HepG2 (cell line): ENCODE data around the gene CAMSAP1.

Source experiments
- CHD2 ChIP-seq: IDR thresholded peaks from 2 replicates; pipeline ENCODE4 v1.6.1; 2011; ENCODE audit warnings: low read depth, low read length, improper control_type of control experiment
- MLLT10 ChIP-seq: sonication (generic); formaldehyde crosslinking; IDR thresholded peaks from 2 replicates; pipeline ENCODE4 v1.4.0; 2020; ENCODE audit warnings: missing genetic modification reagents
- PHF21A ChIP-seq: sonication (generic); formaldehyde crosslinking; IDR thresholded peaks from 2 replicates; pipeline ENCODE4 v1.5.0; 2020; ENCODE audit warnings: mild to moderate bottlenecking, missing genetic modification reagents
- RXRA ChIP-seq: sonication (generic); formaldehyde crosslinking; IDR thresholded peaks from 2 replicates; pipeline ENCODE4 v1.5.1; 2020; ENCODE audit warnings: missing genetic modification reagents
- ZMYM3 ChIP-seq: sonication (generic); formaldehyde crosslinking; IDR thresholded peaks from 2 replicates; pipeline ENCODE4 v1.5.1; 2020; ENCODE audit warnings: mild to moderate bottlenecking, missing genetic modification reagents
- ZNF44 ChIP-seq: sonication (generic); formaldehyde crosslinking; IDR thresholded peaks from 2 replicates; pipeline ENCODE4 v1.5.1; 2020; ENCODE audit warnings: mild to moderate bottlenecking, missing genetic modification reagents

GRCh38 chr9:135816651-135816970 is 90.7 kb downstream of the CAMSAP1 start:
- no peak for TF ChIP-seq CHD2
- no peak for TF ChIP-seq RXRA (CRISPR knock-in tag)
- TF ChIP-seq MLLT10 (CRISPR knock-in tag): no peak
- TF ChIP-seq PHF21A (CRISPR knock-in tag): no peak
- no peak for TF ChIP-seq ZNF44 (CRISPR knock-in tag)
- no peak for TF ChIP-seq ZMYM3 (CRISPR knock-in tag)
